NT2/D1 (cell line): ENCODE measurements around the gene CDYL2.

Experiments used
- SUZ12 ChIP-seq: IDR thresholded peaks from 2 replicates; pipeline ENCODE4 v1.6.1; 2011; ENCODE audit not compliant: insufficient read length, insufficient read depth; ENCODE audit errors: extremely low read depth
- YY1 ChIP-seq: IDR thresholded peaks from 2 replicates; pipeline ENCODE4 v1.6.1; 2011; ENCODE audit not compliant: insufficient read length, insufficient read depth
- ZNF274 ChIP-seq: IDR thresholded peaks from 2 replicates; pipeline ENCODE4 v1.6.1; 2011; ENCODE audit warnings: mild to moderate bottlenecking, low read depth, low read length

GRCh38 chr16:80788027-80788426 lies 16.4 kb downstream of the CDYL2 start:
- TF ChIP-seq YY1, result no peak
- no peak for TF ChIP-seq ZNF274
- TF ChIP-seq SUZ12, result no peak
